Esophagus (tissue), 2 donors: ENCODE results near the gene MRTFB. TPM values are rescaled to one million over a fixed set of nuclear protein-coding genes. Genes with fewer than 3 reads are reported as not detected.
A peak's percentile ranks its signal among the peaks of the same experiment; 100 is the strongest.
"Not testable (repeated sequence)": the region's sequence is repeated elsewhere in the genome, so short reads cannot be mapped to it uniquely, and the experiment has no call there.

Experiments used
- H3K27ac ChIP-seq, 2 donors: one replicate each; pipeline ENCODE4 v1.5.1; 2013; ENCODE audit warnings: low read depth in 2 of 2, mild to moderate bottlenecking in 2 of 2, inconsistent platforms in 1 of 2, low read length in 1 of 2, moderate library complexity in 1 of 2
- H3K27me3 ChIP-seq, 2 donors: one replicate each; pipeline ENCODE4 v1.6.1; 2013; ENCODE audit warnings: low read length in 2 of 2, control low read depth in 1 of 2, mild to moderate bottlenecking in 1 of 2; ENCODE audit not compliant: insufficient read depth in 2 of 2, control insufficient read depth in 1 of 2
- H3K36me3 ChIP-seq, 2 donors: one replicate each; pipeline ENCODE4 v1.6.1; 2013; ENCODE audit warnings: low read length in 1 of 2; ENCODE audit not compliant: control insufficient read depth in 2 of 2, insufficient read depth in 2 of 2
- H3K4me1 ChIP-seq, 2 donors: one replicate each; pipeline ENCODE4 v1.6.1; 2013; ENCODE audit warnings: low read length in 1 of 2; ENCODE audit not compliant: control insufficient read depth in 2 of 2, insufficient read depth in 2 of 2
- H3K4me3 ChIP-seq, 2 donors: one replicate each; pipeline ENCODE4 v1.5.1; 2013; ENCODE audit warnings: low read length in 2 of 2, mild to moderate bottlenecking in 2 of 2, low read depth in 1 of 2, moderate library complexity in 1 of 2
- H3K9me3 ChIP-seq, 2 donors: one replicate each; pipeline ENCODE4 v1.6.1; 2013; ENCODE audit warnings: mild to moderate bottlenecking in 2 of 2, low read depth in 1 of 2, low read length in 1 of 2, moderate library complexity in 1 of 2; ENCODE audit not compliant: control insufficient read depth in 2 of 2, insufficient read depth in 1 of 2
- WGBS, 2 donors: extraction: QIAGEN DNeasy Blood & Tissue Kit; methylation state at CpG; one replicate each; pipeline ENCODE4 v1.1.7; 2013; 5-methylcytosine and 5-hydroxymethylcytosine counted together
- polyA plus RNA-seq, 2 donors: library from polyadenylated mRNA; stranded (reverse); fragments of 200-250 nt; gene quantifications; one replicate each; pipeline ENCODE4 v1.2.3, GENCODE V29; 2013
- donor health status: healthy with polysubstance abuse.
- donor health status: Bipolar disorder and iron deficiency.

MRTFB gene
- polyA plus RNA-seq, 2 donors = 5.4 to 7.1 TPM

DNA sequence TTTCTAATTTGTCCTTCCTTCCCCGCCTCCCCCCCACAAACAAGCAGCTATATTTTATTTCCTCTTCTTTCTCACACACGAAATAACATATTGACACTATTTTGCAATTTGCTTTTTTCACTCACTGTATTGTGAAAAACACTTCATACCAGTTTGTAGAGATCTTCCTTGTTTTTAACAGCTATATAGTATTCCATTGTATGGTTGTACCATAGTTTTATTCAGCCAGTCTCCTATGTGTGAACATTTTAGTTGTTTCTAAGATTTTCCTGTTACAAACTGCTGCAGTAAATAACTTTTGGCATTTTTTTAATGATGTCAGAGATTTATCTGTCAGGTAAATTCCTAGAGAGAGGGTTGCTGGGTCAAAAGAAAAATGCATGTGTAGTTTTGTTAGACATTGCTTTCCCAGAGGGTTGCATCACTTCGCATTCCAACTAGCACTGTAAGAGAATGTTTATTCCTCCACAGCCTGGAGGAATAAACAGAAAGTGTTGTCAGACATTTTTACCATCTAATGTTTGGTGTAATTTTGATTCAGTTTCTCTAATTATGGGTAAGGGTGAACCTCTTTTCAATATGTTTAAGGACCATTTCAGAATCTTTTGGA lies 101.2 kb downstream of the MRTFB start:
- Histone ChIP-seq H3K9me3 (no peaks in the 10 kb centered on the region), H3K4me3 (no peak overlapping the region), H3K27me3 (no peaks in the 10 kb centered on the region), H3K4me1 (no peaks in the 10 kb centered on the region), H3K27ac (no peak overlapping the region), H3K36me3 (no peaks in the 10 kb centered on the region)
- WGBS, 2 donors = 90 to 93% methylated on average over 3 of the region's 3 CpGs

DNA sequence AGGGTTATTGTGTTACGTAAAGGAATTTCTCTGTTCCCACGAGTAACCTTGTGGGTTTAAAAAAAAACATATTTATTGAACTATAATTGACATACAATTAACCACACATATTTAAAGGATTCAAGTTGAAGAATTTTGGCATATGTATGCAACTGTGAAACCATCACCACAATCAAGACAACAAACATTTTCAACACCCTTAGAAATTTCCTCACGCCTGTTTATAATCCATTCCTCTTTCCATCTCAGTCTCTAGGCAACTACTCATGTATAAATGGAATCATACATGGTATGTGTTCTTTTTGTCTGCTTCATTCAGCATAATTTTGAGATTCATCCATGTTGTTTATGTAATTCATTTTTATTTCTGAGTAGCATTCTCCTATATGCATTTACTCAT lies 104.0 kb downstream of the MRTFB start:
- no peaks in the 10 kb centered on the region for H3K4me1 ChIP-seq
- no peaks in the 10 kb centered on the region for H3K27me3 ChIP-seq
- no peak overlapping the region for H3K4me3 ChIP-seq
- H3K27ac ChIP-seq = no peak overlapping the region
- no peaks in the 10 kb centered on the region for H3K9me3 ChIP-seq
- no peaks in the 10 kb centered on the region for H3K36me3 ChIP-seq
- WGBS, 2 donors = 84 to 92% methylated on average over 3 of the region's 3 CpGs

DNA sequence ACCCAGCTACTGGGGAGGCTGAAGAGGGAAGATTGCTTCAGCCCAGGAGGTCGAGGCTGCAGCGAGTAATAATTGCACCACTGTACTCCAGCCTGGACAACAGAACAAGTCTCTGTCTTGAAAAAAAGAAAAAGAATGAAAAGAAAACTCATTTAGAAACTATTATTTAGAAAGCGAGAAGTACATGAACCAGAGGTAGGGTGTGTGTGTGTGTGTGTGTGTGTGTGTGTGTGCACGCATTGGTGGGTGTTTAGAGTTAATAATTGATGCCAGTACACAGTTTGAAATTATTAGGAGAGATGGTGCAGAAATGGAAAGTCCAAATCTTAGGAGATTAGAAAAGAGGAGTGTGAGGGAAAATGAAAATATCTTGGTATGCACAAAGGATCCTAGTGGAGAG lies 106.6 kb downstream of the MRTFB start:
- H3K27ac ChIP-seq = no peak overlapping the region
- no peaks in the 10 kb centered on the region for H3K27me3 ChIP-seq
- H3K4me3 ChIP-seq = no peak overlapping the region
- 91% methylated on average over 4 of the region's 4 CpGs for WGBS, 2 donors
- no peaks in the 10 kb centered on the region for H3K9me3 ChIP-seq
- peaks cover 0 to 2% of the 10 kb centered on the region in 2 donors for H3K4me1 ChIP-seq
- no peaks in the 10 kb centered on the region for H3K36me3 ChIP-seq

DNA sequence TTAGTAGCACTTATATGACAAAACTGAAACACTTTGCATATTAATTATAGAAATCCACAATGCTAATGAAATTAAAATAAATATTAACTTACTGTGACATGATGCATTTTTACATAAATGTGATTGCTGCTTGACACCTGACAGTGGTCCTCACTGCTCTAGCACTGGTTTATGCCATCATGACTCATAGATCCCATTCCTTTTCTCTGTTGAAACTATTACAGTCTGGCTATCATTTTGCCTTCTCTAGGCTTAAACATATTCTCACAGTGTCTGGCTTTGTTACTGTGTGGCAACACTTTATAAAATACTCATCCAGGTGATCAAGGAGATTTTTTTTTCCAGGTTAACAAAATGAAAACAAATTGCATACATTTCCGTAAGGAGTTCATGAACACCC lies 108.0 kb downstream of the MRTFB start:
- no peak overlapping the region for H3K27ac ChIP-seq
- no peaks in the 10 kb centered on the region for H3K27me3 ChIP-seq
- WGBS, 2 donors = 98 to 100% methylated on average over 1 of the region's 1 CpG
- H3K36me3 ChIP-seq = no peaks in the 10 kb centered on the region
- no peaks in the 10 kb centered on the region for H3K9me3 ChIP-seq
- peaks cover 0 to 2% of the 10 kb centered on the region in 2 donors for H3K4me1 ChIP-seq
- H3K4me3 ChIP-seq = no peak overlapping the region

DNA sequence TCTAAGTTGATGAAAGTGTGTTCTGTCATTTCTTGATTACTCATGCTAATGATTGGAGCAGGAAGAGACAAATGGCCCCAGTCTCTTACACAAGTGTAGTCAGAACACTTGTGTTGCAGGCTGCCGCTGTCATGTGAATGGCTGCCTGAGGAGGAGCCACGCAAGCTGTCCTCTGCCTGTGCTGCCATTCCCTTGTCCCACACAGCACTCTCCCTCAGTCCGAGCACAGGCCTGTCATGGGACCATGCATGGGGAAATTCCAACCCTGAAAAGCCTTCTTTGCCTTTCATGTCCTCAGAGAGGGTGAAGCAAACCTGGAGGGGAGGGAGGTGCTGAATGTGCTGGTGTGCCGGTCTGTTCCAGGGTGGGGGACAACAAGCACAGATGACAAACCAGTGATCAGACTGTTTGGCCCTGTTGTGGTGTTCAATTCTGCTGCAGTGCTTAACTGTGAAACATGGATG lies 109.4 kb downstream of the MRTFB start:
- 88% methylated on average over 4 of the region's 4 CpGs for WGBS, 2 donors
- H3K4me1 ChIP-seq = peaks cover 0 to 2% of the 10 kb centered on the region in 2 donors

DNA sequence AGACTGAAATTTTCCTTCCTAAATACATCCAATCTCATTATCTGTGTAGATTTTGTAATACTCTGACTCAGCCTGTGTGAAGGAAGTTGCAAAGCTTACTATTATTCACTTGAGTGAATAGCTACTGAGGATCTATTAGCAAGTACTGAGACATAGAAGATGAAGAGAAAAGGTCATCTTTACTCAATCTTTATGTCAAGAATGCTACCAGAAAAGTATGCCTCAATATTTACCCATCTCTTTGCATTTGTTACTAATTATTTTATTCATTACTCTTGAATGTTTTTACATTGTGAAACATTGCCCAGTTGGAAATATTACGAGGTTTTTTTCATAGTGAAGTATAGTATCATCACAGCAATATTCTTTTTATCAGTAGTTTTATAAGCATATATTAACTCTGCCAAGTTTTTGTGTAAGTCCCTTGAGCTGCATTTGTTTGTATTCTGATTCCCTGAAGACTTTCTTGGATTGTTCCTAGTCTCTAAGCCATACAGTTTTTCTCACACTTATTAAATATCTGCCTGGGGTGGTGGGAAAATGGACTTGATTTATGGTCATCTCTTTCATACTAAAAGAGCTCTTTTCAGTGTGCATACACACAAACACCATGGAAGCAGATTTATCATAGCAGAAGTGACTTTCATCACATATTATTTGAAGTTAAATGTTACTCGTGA lies 110.4 kb downstream of the MRTFB start:
- peaks cover 0 to 2% of the 10 kb centered on the region in 2 donors for H3K4me1 ChIP-seq
- H3K9me3 ChIP-seq = no peaks in the 10 kb centered on the region
- 70% methylated on average over 2 of the region's 2 CpGs for WGBS, 2 donors
- H3K36me3 ChIP-seq = no peaks in the 10 kb centered on the region
- no peaks in the 10 kb centered on the region for H3K27me3 ChIP-seq
- H3K27ac ChIP-seq = no peak overlapping the region
- H3K4me3 ChIP-seq = no peak overlapping the region

More for the DNA sequence above, 109.4 kb downstream of the MRTFB start:
- no peaks in the 10 kb centered on the region for H3K27me3 ChIP-seq
- no peaks in the 10 kb centered on the region for H3K36me3 ChIP-seq
- H3K4me3 ChIP-seq = no peak overlapping the region
- H3K9me3 ChIP-seq = no peaks in the 10 kb centered on the region
- no peak overlapping the region for H3K27ac ChIP-seq

DNA sequence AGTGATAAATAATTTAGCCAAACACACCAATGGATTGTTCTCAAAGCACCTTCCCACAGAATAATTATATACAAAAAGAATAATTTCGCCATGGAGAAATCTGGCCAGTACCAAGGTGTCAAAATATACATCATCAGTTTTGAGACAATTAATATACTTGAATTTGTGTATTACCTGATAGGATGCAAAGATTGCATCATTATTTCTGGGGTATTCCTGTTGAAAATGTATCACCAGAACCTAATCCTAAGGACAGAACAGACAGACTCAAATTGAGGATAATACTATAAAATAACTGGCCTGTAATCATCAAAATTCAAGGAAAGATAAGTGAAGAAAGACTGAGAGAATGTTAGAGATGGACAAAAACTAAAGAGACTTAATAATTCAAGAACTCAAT lies 111.9 kb downstream of the MRTFB start:
- Histone ChIP-seq H3K9me3 (no peaks in the 10 kb centered on the region), H3K27me3 (no peaks in the 10 kb centered on the region), H3K4me1 (peaks cover 0 to 2% of the 10 kb centered on the region in 2 donors), H3K36me3 (no peaks in the 10 kb centered on the region), H3K27ac (no peak overlapping the region), H3K4me3 (no peak overlapping the region)
- 91 to 100% methylated on average over 1 of the region's 1 CpG for WGBS, 2 donors

DNA sequence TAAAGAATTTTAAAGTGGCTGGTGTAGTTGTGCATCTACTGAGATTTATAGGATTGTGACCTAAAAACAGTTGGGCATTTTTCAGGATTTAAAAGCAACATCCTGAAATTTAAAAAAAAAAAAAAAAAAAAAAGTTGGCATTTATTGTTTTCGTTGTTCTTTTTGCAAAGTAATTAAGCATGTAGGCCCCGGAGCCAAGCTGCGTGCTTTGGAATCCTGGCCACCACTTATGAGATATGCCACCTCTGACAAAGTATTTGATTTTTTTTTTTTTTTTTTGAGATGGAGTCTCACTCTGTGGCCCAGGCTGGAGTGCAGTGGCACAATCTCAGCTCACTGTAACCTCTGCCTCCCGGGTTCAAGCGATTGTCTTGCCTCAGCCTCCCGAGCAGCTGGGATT lies 112.8 kb downstream of the MRTFB start:
- H3K27me3 ChIP-seq, H3K36me3 ChIP-seq, H3K9me3 ChIP-seq, H3K4me1 ChIP-seq, H3K27ac ChIP-seq, H3K4me3 ChIP-seq: not testable (repeated sequence)
- WGBS, 2 donors = 86 to 95% methylated on average over 6 of the region's 6 CpGs

DNA sequence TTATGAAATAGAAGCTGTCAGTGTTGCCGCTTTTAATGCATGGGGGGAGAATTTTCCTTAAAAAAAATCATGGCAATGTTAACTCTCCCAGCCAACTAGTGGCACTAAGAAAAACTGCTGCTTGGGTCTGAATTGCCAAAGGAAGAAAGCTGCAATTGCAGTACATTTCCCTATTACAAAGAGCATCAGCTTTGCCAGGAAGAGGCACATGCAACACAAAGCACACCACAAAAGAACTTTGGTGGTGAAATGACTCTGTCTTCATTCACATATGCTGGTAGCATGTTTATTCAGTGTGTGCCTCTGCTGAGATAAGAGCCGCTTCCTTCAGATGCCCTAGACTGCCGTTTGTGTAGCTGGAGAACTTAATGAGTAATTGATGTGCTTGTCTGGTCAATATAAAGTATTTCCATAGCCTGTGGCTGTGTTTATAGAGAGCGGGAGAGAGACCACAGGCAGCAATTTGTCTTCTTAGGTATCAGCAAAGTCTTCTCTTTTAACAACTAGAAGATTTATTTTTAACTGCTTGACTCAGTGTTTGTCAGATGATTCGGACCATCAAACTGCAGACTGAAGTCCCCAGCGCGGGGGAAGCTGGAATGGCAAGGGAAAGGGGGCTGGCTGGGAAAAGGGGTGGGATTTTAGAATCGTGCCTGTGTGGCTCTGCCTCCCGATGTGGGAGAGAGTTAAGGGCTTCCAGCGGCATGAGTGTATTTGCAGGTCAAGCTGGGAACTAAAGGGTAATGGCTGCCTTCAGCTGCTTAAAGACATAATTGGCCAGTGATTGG lies 115.1 kb downstream of the MRTFB start:
- Histone ChIP-seq H3K36me3 (no peaks in the 10 kb centered on the region), H3K4me1 (no peaks in the 10 kb centered on the region), H3K4me3 (peak overlapping the region; percentile 12 to 40), H3K9me3 (no peaks in the 10 kb centered on the region), H3K27me3 (no peaks in the 10 kb centered on the region), H3K27ac (peak overlapping the region; percentile 71)
- WGBS, 2 donors = 43 to 50% methylated on average over 10 of the region's 10 CpGs
